ENCODE measurements around the gene SNX8.

GRCh38 chr7:2362385-2363088 lies 48.3 kb upstream of the SNX8 start:
- TF ChIP-seq CTCF (IDR thresholded peaks at IDR 0.05; ENCODE audit: borderline replicate concordance, extremely low read depth, low read length, poor library complexity, severe bottlenecking) (no peak), EZH2 (IDR thresholded peaks at IDR 0.05; ENCODE audit: borderline replicate concordance, low read depth, low read length, severe bottlenecking) (no peak)
